WTC11 (cell line): ENCODE measurements around the gene ERC2.

Experiments
- CTCF ChIP-seq: fragments of 200-600 bp; IDR thresholded peaks from 2 replicates; pipeline ENCODE4 v1.8.0; 2022; ENCODE audit warnings: antibody characterized with exemption
- STAT6 ChIP-seq: sonication (generic); formaldehyde crosslinking; conservative IDR thresholded peaks from 2 replicates; pipeline ENCODE4 v1.8.1; 2023; ENCODE audit warnings: mild to moderate bottlenecking, low read depth, missing genetic modification reagents, moderate library complexity
- ZSCAN18 ChIP-seq: fragments of 250-450 bp; sonication (Bioruptor Pico); IDR thresholded peaks from 2 replicates; pipeline ENCODE4 v2.1.2; 2022; ENCODE audit warnings: mild to moderate bottlenecking, moderate library complexity
- TF ChIP-seq, protein P1 (sequence below): sonication (generic); formaldehyde crosslinking; IDR thresholded peaks from 2 replicates; pipeline ENCODE4 v1.8.1; 2022; ENCODE audit warnings: low read depth, missing genetic modification reagents, borderline replicate concordance
- TF ChIP-seq, protein P2 (sequence below): sonication (generic); formaldehyde crosslinking; IDR thresholded peaks from 2 replicates; pipeline ENCODE4 v1.8.1; 2023; ENCODE audit warnings: mild to moderate bottlenecking, missing genetic modification reagents
- TF ChIP-seq, protein P3 (sequence below): sonication (generic); formaldehyde crosslinking; IDR thresholded peaks from 2 replicates; pipeline ENCODE4 v1.8.0; 2022; ENCODE audit warnings: mild to moderate bottlenecking, missing genetic modification reagents

- TF ChIP-seq CTCF (no peak), STAT6 (CRISPR knock-in tag) (no peak), ZSCAN18 (CRISPR knock-in tag) (no peak)
- TF ChIP-seq, protein P1, sequence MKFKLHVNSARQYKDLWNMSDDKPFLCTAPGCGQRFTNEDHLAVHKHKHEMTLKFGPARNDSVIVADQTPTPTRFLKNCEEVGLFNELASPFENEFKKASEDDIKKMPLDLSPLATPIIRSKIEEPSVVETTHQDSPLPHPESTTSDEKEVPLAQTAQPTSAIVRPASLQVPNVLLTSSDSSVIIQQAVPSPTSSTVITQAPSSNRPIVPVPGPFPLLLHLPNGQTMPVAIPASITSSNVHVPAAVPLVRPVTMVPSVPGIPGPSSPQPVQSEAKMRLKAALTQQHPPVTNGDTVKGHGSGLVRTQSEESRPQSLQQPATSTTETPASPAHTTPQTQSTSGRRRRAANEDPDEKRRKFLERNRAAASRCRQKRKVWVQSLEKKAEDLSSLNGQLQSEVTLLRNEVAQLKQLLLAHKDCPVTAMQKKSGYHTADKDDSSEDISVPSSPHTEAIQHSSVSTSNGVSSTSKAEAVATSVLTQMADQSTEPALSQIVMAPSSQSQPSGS (CRISPR knock-in tag): no peak
- TF ChIP-seq, protein P2, sequence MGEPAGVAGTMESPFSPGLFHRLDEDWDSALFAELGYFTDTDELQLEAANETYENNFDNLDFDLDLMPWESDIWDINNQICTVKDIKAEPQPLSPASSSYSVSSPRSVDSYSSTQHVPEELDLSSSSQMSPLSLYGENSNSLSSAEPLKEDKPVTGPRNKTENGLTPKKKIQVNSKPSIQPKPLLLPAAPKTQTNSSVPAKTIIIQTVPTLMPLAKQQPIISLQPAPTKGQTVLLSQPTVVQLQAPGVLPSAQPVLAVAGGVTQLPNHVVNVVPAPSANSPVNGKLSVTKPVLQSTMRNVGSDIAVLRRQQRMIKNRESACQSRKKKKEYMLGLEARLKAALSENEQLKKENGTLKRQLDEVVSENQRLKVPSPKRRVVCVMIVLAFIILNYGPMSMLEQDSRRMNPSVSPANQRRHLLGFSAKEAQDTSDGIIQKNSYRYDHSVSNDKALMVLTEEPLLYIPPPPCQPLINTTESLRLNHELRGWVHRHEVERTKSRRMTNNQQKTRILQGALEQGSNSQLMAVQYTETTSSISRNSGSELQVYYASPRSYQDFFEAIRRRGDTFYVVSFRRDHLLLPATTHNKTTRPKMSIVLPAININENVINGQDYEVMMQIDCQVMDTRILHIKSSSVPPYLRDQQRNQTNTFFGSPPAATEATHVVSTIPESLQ (CRISPR knock-in tag): no peak
- TF ChIP-seq, protein P3, sequence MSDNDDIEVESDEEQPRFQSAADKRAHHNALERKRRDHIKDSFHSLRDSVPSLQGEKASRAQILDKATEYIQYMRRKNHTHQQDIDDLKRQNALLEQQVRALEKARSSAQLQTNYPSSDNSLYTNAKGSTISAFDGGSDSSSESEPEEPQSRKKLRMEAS: no peak
Observed at GRCh38 chr3:55984626-55985025, 483.6 kb downstream of the ERC2 start.
